NB4 (cell line): ENCODE measurements around the gene BBX.

Experiments
- MYC ChIP-seq: IDR thresholded peaks from 2 replicates; pipeline ENCODE4 v1.6.1; 2011; ENCODE audit warnings: low read depth, low read length
- POLR2A ChIP-seq: IDR thresholded peaks from 2 replicates; pipeline ENCODE4 v1.6.1; 2011; ENCODE audit warnings: mild to moderate bottlenecking; ENCODE audit not compliant: insufficient read length; ENCODE audit errors: extremely low read depth
- TF ChIP-seq, protein P1 (sequence below): IDR thresholded peaks from one replicate; pipeline ENCODE4 v1.5.1; 2012; ENCODE audit warnings: low read depth, low read length

DNA sequence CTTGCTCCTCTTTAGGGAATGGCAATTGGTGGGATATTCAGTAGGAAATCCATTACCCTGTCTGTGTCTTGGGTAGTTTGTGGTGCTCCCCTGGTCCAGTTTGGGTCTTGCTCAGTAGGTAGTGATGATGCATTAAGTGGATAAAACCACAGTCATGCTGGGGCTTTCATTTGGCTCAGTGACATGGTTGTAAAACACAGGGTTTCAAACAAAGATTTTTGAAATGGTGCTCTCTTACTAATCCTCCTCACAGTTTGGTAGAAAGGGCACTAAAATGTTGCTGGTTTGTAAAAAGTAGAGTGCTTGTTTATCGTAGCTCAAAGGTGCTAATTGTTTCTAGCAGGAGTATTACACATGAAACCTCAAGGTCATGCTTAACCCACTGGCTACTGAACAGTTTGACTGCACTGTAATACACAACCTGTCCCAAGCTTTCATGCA lies 22.9 kb downstream of the BBX start:
- TF ChIP-seq, protein P1, sequence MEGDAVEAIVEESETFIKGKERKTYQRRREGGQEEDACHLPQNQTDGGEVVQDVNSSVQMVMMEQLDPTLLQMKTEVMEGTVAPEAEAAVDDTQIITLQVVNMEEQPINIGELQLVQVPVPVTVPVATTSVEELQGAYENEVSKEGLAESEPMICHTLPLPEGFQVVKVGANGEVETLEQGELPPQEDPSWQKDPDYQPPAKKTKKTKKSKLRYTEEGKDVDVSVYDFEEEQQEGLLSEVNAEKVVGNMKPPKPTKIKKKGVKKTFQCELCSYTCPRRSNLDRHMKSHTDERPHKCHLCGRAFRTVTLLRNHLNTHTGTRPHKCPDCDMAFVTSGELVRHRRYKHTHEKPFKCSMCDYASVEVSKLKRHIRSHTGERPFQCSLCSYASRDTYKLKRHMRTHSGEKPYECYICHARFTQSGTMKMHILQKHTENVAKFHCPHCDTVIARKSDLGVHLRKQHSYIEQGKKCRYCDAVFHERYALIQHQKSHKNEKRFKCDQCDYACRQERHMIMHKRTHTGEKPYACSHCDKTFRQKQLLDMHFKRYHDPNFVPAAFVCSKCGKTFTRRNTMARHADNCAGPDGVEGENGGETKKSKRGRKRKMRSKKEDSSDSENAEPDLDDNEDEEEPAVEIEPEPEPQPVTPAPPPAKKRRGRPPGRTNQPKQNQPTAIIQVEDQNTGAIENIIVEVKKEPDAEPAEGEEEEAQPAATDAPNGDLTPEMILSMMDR = no peak
- no peak for TF ChIP-seq MYC
- no peak for TF ChIP-seq POLR2A
